Stimulated activated CD4-positive, alpha-beta T cell treated with anti-CD3 and anti-CD28 coated beads, Interleukin-2, amount 100 ng/mL, for 48 hours (primary cell): ENCODE results near the gene EP400.

ENCODE experiments used
- DNase-seq, 2 donors: peaks; one replicate each; pipeline ENCODE4 v3.0.0-alpha.2; 2020

The EP400 gene

GRCh38 chr12:132052196-132052932 is 102.6 kb downstream of the EP400 start:
- DNase-seq: no peak

- no peak for DNase-seq
These were observed 103.9 kb downstream of the EP400 start for GRCh38 chr12:132053338-132054330.

GRCh38 chr12:132054983-132055382 is 105.2 kb downstream of the EP400 start:
- no peak for DNase-seq

- DNase-seq: no peak
These were observed 105.9 kb downstream of the EP400 start for GRCh38 chr12:132055535-132056096.

- no peak for DNase-seq
These were observed 106.6 kb downstream of the EP400 start for GRCh38 chr12:132056320-132056719.

- DNase-seq: no peak
These were observed 107.2 kb downstream of the EP400 start for GRCh38 chr12:132056951-132057350.

GRCh38 chr12:132057691-132058090 is 107.9 kb downstream of the EP400 start:
- DNase-seq: no peak

GRCh38 chr12:132061197-132061596 is 111.5 kb downstream of the EP400 start:
- DNase-seq: no peak

GRCh38 chr12:132061641-132062430 is 112.1 kb downstream of the EP400 start:
- no peak for DNase-seq

GRCh38 chr12:132062481-132062880 is 112.7 kb downstream of the EP400 start:
- no peak for DNase-seq

- no peak for DNase-seq
These were observed 113.7 kb downstream of the EP400 start for GRCh38 chr12:132063491-132063890.

GRCh38 chr12:132064631-132065030 is 114.9 kb downstream of the EP400 start:
- no peak for DNase-seq

- no peak for DNase-seq
These were observed 115.5 kb downstream of the EP400 start for GRCh38 chr12:132065203-132065602.

GRCh38 chr12:132065609-132066344 is 116.0 kb downstream of the EP400 start:
- DNase-seq: no peak

- peak in 1 of 2 donors; percentile 10 for DNase-seq
These were observed 116.6 kb downstream of the EP400 start for GRCh38 chr12:132066345-132066685.

GRCh38 chr12:132066749-132067148 is 117.0 kb downstream of the EP400 start:
- DNase-seq: no peak

GRCh38 chr12:132067182-132067581 is 117.4 kb downstream of the EP400 start:
- DNase-seq: no peak

GRCh38 chr12:132068250-132068649 is 118.5 kb downstream of the EP400 start:
- no peak for DNase-seq

GRCh38 chr12:132069336-132069985 is 119.7 kb downstream of the EP400 start:
- no peak for DNase-seq

GRCh38 chr12:132070298-132070697 is 120.6 kb downstream of the EP400 start:
- no peak for DNase-seq

- no peak for DNase-seq
These were observed 121.5 kb downstream of the EP400 start for GRCh38 chr12:132071040-132071810.
